ENCODE results near the gene CSMD2. TPM values are rescaled to one million over a fixed set of nuclear protein-coding genes. Genes with fewer than 3 reads are reported as not detected.

CSMD2 gene
- total RNA-seq, 2 experiments from 2014 or later = not detected

- Histone ChIP-seq H3K79me2 (ENCODE audit: insufficient read depth, low read depth, low read length) (no peaks in the 10 kb centered on the region), H3K9me3 (ENCODE audit: low read length) (no peaks in the 10 kb centered on the region), H3K9me2 (ENCODE audit: insufficient read depth, low read length) (no peaks in the 10 kb centered on the region), H2AFZ (ENCODE audit: low read length) (no peak overlapping the region), H3K36me3 (ENCODE audit: insufficient read depth, low read length) (no peaks in the 10 kb centered on the region), H3K27ac (ENCODE audit: low read depth, low read length, poor library complexity, severe bottlenecking) (no peak overlapping the region), H3K4me3 (ENCODE audit: low read depth, low read length, poor library complexity, severe bottlenecking) (no peak overlapping the region), H3K4me1 (ENCODE audit: insufficient read depth, low read length, poor library complexity, severe bottlenecking) (no peaks in the 10 kb centered on the region), H4K20me1 (ENCODE audit: insufficient read depth, low read length) (no peaks in the 10 kb centered on the region), H3K4me2 (ENCODE audit: low read length) (no peak overlapping the region)
- CTCF ChIA-PET (ENCODE audit: unreplicated experiment) = no interaction called here
- no TSS peak for BruUV-seq (replicated peaks)
- POLR2A ChIA-PET = no interaction called here
- intact Hi-C loops (cut with micrococcal nuclease; ENCODE audit: unreplicated experiment) = no loop called here
- no peak for DNase-seq (ENCODE audit: low spot score)
- TF ChIP-seq CTCF (conservative IDR thresholded peaks at IDR 0.05; ENCODE audit: low read length) = no peak
- no peak for TF ChIP-seq EZH2phosphoT487 (IDR thresholded peaks at IDR 0.05; ENCODE audit: borderline replicate concordance, low read depth, low read length)
These were observed 343.7 kb downstream of the CSMD2 start for GRCh38 chr1:33821291-33821690.

GRCh38 chr1:33820804-33821203 lies 344.2 kb downstream of the CSMD2 start:
- no peaks in the 10 kb centered on the region for H4K20me1 ChIP-seq (ENCODE audit: insufficient read depth, low read length)

GRCh38 chr1:33819913-33820311 lies 345.1 kb downstream of the CSMD2 start:
- POLR2A ChIA-PET = no interaction called here
- BruUV-seq (replicated peaks) = no TSS peak
- intact Hi-C loops (cut with micrococcal nuclease; ENCODE audit: unreplicated experiment) = no loop called here

More at GRCh38 chr1:33820804-33821203, 344.2 kb downstream of the CSMD2 start:
- no peaks in the 10 kb centered on the region for H3K9me2 ChIP-seq (ENCODE audit: insufficient read depth, low read length)
- H3K27ac ChIP-seq (ENCODE audit: low read depth, low read length, poor library complexity, severe bottlenecking) = no peak overlapping the region
- no peak overlapping the region for H2AFZ ChIP-seq (ENCODE audit: low read length)
- no TSS peak for BruUV-seq (replicated peaks)
- intact Hi-C loops (cut with micrococcal nuclease; ENCODE audit: unreplicated experiment) = no loop called here
- H3K36me3 ChIP-seq (ENCODE audit: insufficient read depth, low read length) = no peaks in the 10 kb centered on the region
- no peaks in the 10 kb centered on the region for H3K4me1 ChIP-seq (ENCODE audit: insufficient read depth, low read length, poor library complexity, severe bottlenecking)
- CTCF ChIA-PET (ENCODE audit: unreplicated experiment) = no interaction called here
- H3K4me2 ChIP-seq (ENCODE audit: low read length) = no peak overlapping the region
- no peaks in the 10 kb centered on the region for H3K9me3 ChIP-seq (ENCODE audit: low read length)
- TF ChIP-seq EZH2phosphoT487 (IDR thresholded peaks at IDR 0.05; ENCODE audit: borderline replicate concordance, low read depth, low read length) = no peak
- POLR2A ChIA-PET = no interaction called here
- H3K79me2 ChIP-seq (ENCODE audit: insufficient read depth, low read depth, low read length) = no peaks in the 10 kb centered on the region
- no peak for DNase-seq (ENCODE audit: low spot score)
- no peak overlapping the region for H3K4me3 ChIP-seq (ENCODE audit: low read depth, low read length, poor library complexity, severe bottlenecking)

More at GRCh38 chr1:33819913-33820311, 345.1 kb downstream of the CSMD2 start:
- H3K36me3 ChIP-seq (ENCODE audit: insufficient read depth, low read length) = no peaks in the 10 kb centered on the region
- H3K9me3 ChIP-seq (ENCODE audit: low read length) = no peaks in the 10 kb centered on the region
- H3K4me1 ChIP-seq (ENCODE audit: insufficient read depth, low read length, poor library complexity, severe bottlenecking) = no peaks in the 10 kb centered on the region
- no peak overlapping the region for H3K27ac ChIP-seq (ENCODE audit: low read depth, low read length, poor library complexity, severe bottlenecking)
- CTCF ChIA-PET (ENCODE audit: unreplicated experiment) = no interaction called here
- DNase-seq (ENCODE audit: low spot score) = no peak
- no peak overlapping the region for H3K4me2 ChIP-seq (ENCODE audit: low read length)
- H4K20me1 ChIP-seq (ENCODE audit: insufficient read depth, low read length) = no peaks in the 10 kb centered on the region
- no peaks in the 10 kb centered on the region for H3K9me2 ChIP-seq (ENCODE audit: insufficient read depth, low read length)
- H3K4me3 ChIP-seq (ENCODE audit: low read depth, low read length, poor library complexity, severe bottlenecking) = no peak overlapping the region
- TF ChIP-seq CTCF (conservative IDR thresholded peaks at IDR 0.05; ENCODE audit: low read length) = no peak
- TF ChIP-seq EZH2phosphoT487 (IDR thresholded peaks at IDR 0.05; ENCODE audit: borderline replicate concordance, low read depth, low read length) = no peak
- H3K79me2 ChIP-seq (ENCODE audit: insufficient read depth, low read depth, low read length) = no peaks in the 10 kb centered on the region
- H2AFZ ChIP-seq (ENCODE audit: low read length) = no peak overlapping the region
